Lung (tissue), 12 donors: Measurements from ENCODE around the gene CYTH1. TPM values are rescaled to one million over a fixed set of nuclear protein-coding genes. Genes with fewer than 3 reads are reported as not detected.
A peak's percentile ranks its signal among the peaks of the same experiment; 100 is the strongest.

Experiments used
- ATAC-seq: fragments of 200-7000 bp; cut with Tn5 transposase; one replicate; pipeline ENCODE4 v1.9.1; 2020; ENCODE audit warnings: moderate number of reproducible peaks; ENCODE audit not compliant: insufficient read depth, low FRiP score
- DNase-seq, 3 donors: peaks; one replicate each; pipeline ENCODE4 v3.0.0-alpha.2; 2013 to 2017
- H3K27ac ChIP-seq, 2 donors: one replicate each; pipeline ENCODE4 v1.5.1; 2013; ENCODE audit warnings: mild to moderate bottlenecking in 2 of 2, moderate library complexity in 2 of 2, control low read depth in 1 of 2, inconsistent platforms in 1 of 2, low read depth in 1 of 2, low read length in 1 of 2
- H3K27me3 ChIP-seq, 3 donors: one replicate each; pipeline ENCODE4 v1.5.1; 2013; ENCODE audit warnings: low read length in 2 of 3; ENCODE audit not compliant: control insufficient read depth in 3 of 3, insufficient read depth in 3 of 3
- H3K36me3 ChIP-seq, 4 donors: one replicate each; pipeline ENCODE4 v1.5.1; 2013; ENCODE audit warnings: low read length in 4 of 4, mild to moderate bottlenecking in 1 of 4, moderate library complexity in 1 of 4; ENCODE audit not compliant: control insufficient read depth in 4 of 4, insufficient read depth in 4 of 4
- H3K4me1 ChIP-seq, 5 donors: one replicate each; pipeline ENCODE4 v1.5.1; 2013; ENCODE audit warnings: low read length in 5 of 5, mild to moderate bottlenecking in 2 of 5, moderate library complexity in 1 of 5; ENCODE audit not compliant: control insufficient read depth in 5 of 5, insufficient read depth in 5 of 5
- H3K4me3 ChIP-seq: one replicate; pipeline ENCODE4 v1.5.1; 2013; ENCODE audit warnings: mild to moderate bottlenecking, control low read depth, moderate library complexity
- H3K9ac ChIP-seq, 2 donors: one replicate each; pipeline ENCODE4 v1.5.1; 2013; ENCODE audit warnings: low read length in 2 of 2, control low read depth in 1 of 2; ENCODE audit not compliant: insufficient read depth in 1 of 2
- H3K9me3 ChIP-seq, 4 donors: one replicate each; pipeline ENCODE4 v1.5.1; 2013; ENCODE audit warnings: low read length in 3 of 4, mild to moderate bottlenecking in 1 of 4, moderate library complexity in 1 of 4; ENCODE audit not compliant: control insufficient read depth in 4 of 4, insufficient read depth in 3 of 4
- WGBS, 2 donors: extraction: QIAGEN DNeasy Blood & Tissue Kit; methylation state at CpG; one replicate each; pipeline ENCODE4 v1.1.7; 2013; 5-methylcytosine and 5-hydroxymethylcytosine counted together
- polyA plus RNA-seq, 2 donors: library from polyadenylated mRNA; stranded (reverse); fragments of 200-250 nt; gene quantifications; one replicate each; pipeline ENCODE4 v1.2.1, GENCODE V29; 2013
- total RNA-seq, 2 donors: library from RNA; depleted of rRNA in 1 of 2; stranded (reverse); fragments of >200 nt in 1 of 2; gene quantifications; one replicate each; pipeline ENCODE4 v1.2.1, GENCODE V29; 2014 to 2021
- TF ChIP-seq, protein P1 (sequence below): IDR thresholded peaks from 2 replicates; pipeline ENCODE4 v1.5.1; 2012; ENCODE audit warnings: mild to moderate bottlenecking; ENCODE audit errors: control extremely low read depth, extremely low read depth
- donor health status: control.
- donor health status: control.
- donor health status: Bipolar disorder and iron deficiency.
- donor health status: healthy.
- donor health status: DM: yes; HTN: yes; CAD: no.

CYTH1 gene
- total and polyA plus RNA-seq, 4 donors, result 50.5 to 97.2 (median 76.0) TPM

DNA sequence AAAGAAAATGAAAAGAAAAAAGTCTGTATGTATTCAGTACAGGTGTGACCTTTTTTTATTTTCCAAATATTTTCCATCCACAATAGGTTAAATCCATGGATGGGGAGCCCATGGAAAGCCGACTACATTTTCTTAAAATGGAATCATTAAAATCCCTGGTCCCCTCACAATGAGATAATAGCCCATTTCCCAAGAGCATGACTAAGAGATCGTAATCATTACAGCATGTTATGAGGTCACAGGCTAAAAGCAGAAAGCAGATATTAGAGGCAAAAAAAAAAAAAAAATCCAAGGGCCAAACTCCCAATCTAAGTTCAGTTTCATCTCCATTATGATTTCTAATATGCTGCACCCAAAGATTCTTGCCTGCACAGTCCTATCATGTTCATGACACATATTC lies 44.7 kb downstream of the CYTH1 start:
- TF ChIP-seq, protein P1, sequence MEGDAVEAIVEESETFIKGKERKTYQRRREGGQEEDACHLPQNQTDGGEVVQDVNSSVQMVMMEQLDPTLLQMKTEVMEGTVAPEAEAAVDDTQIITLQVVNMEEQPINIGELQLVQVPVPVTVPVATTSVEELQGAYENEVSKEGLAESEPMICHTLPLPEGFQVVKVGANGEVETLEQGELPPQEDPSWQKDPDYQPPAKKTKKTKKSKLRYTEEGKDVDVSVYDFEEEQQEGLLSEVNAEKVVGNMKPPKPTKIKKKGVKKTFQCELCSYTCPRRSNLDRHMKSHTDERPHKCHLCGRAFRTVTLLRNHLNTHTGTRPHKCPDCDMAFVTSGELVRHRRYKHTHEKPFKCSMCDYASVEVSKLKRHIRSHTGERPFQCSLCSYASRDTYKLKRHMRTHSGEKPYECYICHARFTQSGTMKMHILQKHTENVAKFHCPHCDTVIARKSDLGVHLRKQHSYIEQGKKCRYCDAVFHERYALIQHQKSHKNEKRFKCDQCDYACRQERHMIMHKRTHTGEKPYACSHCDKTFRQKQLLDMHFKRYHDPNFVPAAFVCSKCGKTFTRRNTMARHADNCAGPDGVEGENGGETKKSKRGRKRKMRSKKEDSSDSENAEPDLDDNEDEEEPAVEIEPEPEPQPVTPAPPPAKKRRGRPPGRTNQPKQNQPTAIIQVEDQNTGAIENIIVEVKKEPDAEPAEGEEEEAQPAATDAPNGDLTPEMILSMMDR, result no peak
- H3K4me3 ChIP-seq, result no peak overlapping the region
- no peaks in the 10 kb centered on the region for H3K9me3 ChIP-seq
- no peaks in the 10 kb centered on the region for H3K36me3 ChIP-seq
- H3K27me3 ChIP-seq, result no peaks in the 10 kb centered on the region
- DNase-seq, result no peak
- H3K9ac ChIP-seq, result no peak overlapping the region
- peaks cover 0 to 25% (median 16%) of the 10 kb centered on the region in 5 donors for H3K4me1 ChIP-seq
- no peak overlapping the region for H3K27ac ChIP-seq
- 8 to 21% methylated on average over 2 of the region's 2 CpGs for WGBS, 2 donors
- no peak for ATAC-seq

DNA sequence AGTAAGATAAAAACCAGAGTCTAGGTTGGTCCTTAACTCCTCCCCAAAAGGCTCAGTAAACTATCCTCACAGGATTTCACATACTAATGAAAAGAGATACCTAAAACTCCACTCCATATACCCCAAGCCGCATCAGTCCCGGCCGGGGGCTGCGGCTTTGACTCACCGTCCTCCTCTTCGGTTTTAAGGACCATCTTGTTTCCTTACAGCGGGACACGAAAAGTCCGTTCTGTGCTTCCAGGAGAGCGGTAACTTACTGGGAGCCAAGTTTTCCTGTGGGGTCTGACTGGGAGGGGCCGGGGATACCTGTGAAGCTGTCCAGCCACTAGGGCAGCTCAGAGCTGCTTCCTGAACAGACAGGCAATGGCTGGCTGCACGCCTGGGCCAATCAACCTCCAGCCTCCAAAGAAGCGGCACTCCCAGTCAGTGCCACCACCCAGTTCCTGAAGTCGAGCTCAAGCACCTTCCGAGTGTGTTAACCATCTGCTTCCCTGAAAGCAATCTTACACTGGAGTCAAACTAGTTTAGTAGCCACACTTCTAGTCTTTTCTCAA lies 45.5 kb downstream of the CYTH1 start:
- no peaks in the 10 kb centered on the region for H3K36me3 ChIP-seq
- H3K9me3 ChIP-seq, result no peaks in the 10 kb centered on the region
- peak overlapping the region; percentile 74 to 92 for H3K27ac ChIP-seq
- DNase-seq (peak; percentile 56 to 81 (median 72)), ATAC-seq (peak; percentile 91)
- no peaks in the 10 kb centered on the region for H3K27me3 ChIP-seq
- TF ChIP-seq, protein P1, result no peak
- WGBS, 2 donors, result 12 to 18% methylated on average over 15 of the region's 15 CpGs
- H3K4me1 ChIP-seq, result peaks cover 0 to 25% (median 16%) of the 10 kb centered on the region in 5 donors
- peak overlapping the region; percentile 1 to 51 for H3K9ac ChIP-seq
- peak overlapping the region; percentile 53 for H3K4me3 ChIP-seq

DNA sequence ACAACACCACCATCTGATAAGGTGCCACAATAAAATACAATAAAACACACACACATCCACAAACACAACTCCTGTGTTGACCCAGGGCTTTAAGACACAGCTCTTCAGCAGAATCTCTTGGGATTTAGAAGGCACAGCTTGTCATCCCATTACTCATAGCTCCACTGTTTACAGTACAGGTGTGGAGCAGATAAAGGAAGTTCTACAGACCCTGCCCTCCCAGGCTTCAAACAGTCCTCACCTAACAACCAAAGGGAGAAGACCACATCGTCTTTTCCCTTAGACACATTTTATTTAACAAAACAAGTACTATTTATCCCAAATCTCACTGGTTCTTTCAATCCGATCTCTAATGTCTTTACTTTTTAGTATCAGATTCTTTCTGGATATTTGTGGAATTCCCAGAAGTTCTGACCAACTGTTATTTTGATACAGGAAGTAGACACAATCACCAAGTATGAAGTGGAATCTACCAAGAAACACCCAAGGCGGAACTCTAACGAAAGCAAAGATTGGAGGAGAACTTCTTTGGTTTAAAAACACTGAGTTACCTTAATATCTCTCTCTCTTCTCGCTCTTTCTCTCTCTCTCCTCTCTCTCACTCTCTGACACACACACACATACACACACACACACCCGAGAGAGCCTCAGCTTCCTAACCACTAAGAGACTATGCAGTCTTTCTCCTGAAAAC lies 46.1 kb downstream of the CYTH1 start:
- H3K4me1 ChIP-seq, result peaks cover 0 to 25% (median 16%) of the 10 kb centered on the region in 5 donors
- peak overlapping the region; percentile 1 to 51 for H3K9ac ChIP-seq
- H3K4me3 ChIP-seq, result peak overlapping the region; percentile 53
- peak in 1 of 3 donors; percentile 34 for DNase-seq
- WGBS, 2 donors, result 8 to 15% methylated on average over 6 of the region's 6 CpGs
- no peaks in the 10 kb centered on the region for H3K9me3 ChIP-seq
- H3K27me3 ChIP-seq, result no peaks in the 10 kb centered on the region
- peak overlapping the region; percentile 74 to 92 for H3K27ac ChIP-seq
- H3K36me3 ChIP-seq, result no peaks in the 10 kb centered on the region
- peak; percentile 19 for ATAC-seq
- TF ChIP-seq, protein P1, result no peak
